PFSK-1 (cell line): ENCODE measurements around the gene PSMD4.

ENCODE experiments used
- POLR2AphosphoS5 ChIP-seq: IDR thresholded peaks from 2 replicates; pipeline ENCODE4 v1.6.1; 2012; ENCODE audit warnings: low read depth, mild to moderate bottlenecking, control low read depth, low read length, moderate library complexity
- TAF1 ChIP-seq: IDR thresholded peaks from 2 replicates; pipeline ENCODE4 v1.6.1; 2012; ENCODE audit warnings: low read length, control low read depth, borderline replicate concordance; ENCODE audit not compliant: insufficient read depth

DNA sequence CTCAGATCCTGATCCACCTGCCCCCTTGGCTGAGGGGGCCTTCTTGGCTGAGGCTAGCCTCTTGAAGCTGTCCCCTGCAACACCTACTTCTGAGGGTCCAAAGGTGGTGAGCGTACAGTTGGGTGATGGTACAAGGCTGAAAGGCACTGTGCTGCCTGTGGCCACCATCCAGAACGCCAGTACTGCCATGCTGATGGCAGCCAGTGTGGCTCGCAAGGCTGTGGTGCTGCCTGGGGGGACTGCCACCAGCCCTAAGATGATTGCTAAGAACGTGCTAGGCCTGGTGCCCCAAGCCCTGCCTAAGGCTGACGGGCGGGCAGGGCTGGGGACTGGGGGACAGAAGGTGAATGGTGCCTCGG lies 32.8 kb downstream of the PSMD4 start:
- no peak for TF ChIP-seq TAF1
- TF ChIP-seq POLR2AphosphoS5, result no peak
